GM20431 (cell line): ENCODE results near the gene PRX.
"Not testable (repeated sequence)": the region's sequence is repeated elsewhere in the genome, so short reads cannot be mapped to it uniquely, and the experiment has no call there.

Experiments used
- in situ Hi-C: fragments of 300-500 bp; cut with MseI, MboI; formaldehyde crosslinking; loops from one replicate; pipeline ENCODE4 v1.15.0; 2020; ENCODE audit warnings: low sequenced_read_pairs; ENCODE audit not compliant: unreplicated experiment

Gene PRX

DNA sequence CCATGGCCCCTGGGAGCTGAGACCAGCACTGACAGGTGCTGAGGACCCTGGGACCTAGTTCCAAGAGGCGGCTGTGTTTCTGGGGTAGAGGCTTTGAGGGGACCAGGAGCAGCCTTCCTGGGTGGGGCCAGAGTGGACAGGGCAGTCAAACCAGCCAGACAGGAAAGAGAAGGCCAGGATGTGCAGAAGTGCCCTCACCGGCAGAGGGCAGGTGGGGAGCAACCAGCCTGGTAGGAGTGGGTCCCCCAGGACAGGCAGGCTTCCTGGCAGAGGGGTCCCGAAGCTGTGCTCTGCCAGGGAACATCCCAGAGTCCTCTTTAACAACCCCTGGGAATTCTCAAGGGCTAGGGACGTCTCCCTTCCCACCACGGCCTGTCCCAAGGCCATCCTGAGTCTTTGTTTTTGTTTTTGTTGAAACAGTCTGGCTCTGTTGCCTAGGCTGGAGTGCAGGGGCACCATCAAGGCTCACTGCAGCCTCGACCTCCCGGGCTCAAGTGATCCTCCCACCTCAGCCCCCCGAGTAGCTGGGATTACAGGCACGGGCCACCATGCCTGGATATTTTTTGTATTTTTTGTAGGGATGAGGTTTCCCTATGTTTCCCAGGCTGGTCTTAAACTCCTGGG, 20.2 kb downstream of the PRX start:
- in situ Hi-C loops = no loop called here

DNA sequence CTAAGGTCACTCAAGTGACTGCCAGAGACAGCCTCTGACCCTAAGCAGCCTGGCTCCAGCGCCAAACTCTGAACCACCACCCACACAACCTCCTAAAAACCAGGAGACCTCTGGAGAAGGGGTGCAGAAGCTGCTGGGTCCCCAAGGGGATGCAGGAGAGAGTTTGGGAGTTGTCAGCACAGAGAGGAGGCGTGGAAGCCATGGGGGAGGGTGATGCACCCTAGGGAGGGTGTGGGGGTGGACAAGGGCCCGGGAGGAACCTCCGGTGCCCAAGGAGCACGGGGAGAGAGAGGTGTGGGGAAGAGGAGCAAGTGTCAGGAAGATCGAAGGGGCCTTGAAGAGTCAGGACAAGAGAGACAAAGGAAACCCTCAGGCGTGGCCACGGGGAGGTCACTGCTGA, 21.1 kb downstream of the PRX start:
- in situ Hi-C loops = no loop called here

DNA sequence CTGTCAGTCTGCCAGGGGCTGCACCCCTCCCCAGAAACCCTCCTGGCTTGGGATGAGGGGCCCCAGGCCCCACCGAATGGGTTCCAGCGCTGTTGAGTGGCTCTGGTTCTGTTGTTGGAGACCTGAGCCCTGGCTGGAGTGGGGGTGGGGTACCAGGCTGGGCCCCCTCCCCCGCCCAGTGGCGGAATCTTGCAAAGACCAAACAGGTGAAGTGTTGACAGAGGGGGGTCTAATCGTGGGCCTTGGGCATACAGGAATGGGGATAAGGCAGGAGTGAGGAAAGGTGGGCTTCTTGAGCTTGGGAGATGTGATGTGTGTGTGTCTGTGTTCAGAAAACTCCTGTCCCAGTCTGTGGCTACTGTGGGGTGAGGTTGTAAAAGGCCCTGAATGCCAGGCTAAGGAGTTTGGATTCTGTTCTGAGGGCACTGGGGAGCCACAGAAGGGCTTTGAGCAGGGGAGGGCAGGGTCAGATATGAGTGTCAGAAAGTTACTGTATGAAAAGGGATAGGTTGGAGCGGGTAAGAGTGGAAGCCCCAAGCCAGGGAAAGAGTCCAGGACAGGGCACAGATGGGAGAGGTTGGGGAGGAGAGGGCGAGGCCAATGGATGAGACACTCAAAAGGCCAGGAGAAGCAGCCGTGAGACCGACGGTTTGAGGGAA, 23.0 kb downstream of the PRX start, which contains the start of gene HIPK4:
HIPK4 (minus strand) TSS at position 98 of the 659 bp plus-strand sequence. CDS start 279 bp downstream, outside the sequence.
- in situ Hi-C loops = no loop called here

DNA sequence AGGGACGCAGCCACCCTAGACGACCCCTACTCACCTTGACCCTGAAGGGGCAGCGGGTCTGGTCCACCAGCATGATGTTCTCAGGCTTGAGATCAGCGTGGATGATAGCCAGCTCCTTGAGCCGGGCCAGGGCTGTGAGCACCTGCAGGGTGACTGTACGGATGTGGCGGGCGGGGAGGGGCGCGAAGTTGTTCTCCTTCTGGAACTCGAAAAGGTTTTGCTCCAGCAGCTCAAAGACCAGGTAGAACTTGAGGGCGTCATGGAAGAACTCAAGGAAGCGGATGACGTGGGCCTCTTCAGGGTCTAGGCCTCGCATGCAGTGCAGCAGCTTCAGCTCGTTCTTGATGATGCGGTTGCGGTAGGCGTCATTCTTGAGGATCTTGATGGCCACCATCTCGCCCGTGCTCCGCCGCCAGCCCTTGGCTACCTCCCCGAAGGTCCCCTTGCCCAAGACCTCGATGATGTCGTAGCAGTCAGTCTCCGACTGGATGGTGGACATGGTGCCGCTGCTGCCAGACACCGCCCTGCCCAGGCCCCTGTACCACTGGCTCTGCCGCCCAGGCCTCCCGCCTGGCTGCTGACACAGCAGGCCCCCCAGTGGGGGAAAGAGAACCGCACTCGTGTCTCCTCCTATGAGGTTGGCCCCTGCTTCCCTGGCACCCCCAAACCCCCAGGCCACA, 23.6 kb downstream of the PRX start:
- in situ Hi-C loops = no loop called here

DNA sequence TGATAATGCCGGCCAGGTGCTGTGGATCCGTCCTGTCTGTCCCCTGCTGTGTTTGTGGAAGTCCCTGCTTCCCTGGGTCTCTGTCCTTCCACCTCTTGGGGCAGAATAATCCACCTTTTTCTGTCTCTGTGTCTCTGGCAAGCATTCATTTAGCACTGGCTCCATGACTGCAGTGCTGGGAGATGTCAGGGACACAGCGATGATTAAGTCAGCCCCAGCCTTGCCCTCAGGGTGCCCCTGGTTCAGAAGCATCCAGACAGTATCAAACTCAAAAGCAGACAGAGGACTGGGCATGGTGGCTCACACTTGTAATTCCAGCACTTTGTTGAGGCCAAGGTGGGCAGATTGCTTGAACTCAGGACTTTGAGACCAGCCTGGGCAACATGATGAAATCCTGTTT, 24.7 kb downstream of the PRX start:
- in situ Hi-C loops = no loop called here

DNA sequence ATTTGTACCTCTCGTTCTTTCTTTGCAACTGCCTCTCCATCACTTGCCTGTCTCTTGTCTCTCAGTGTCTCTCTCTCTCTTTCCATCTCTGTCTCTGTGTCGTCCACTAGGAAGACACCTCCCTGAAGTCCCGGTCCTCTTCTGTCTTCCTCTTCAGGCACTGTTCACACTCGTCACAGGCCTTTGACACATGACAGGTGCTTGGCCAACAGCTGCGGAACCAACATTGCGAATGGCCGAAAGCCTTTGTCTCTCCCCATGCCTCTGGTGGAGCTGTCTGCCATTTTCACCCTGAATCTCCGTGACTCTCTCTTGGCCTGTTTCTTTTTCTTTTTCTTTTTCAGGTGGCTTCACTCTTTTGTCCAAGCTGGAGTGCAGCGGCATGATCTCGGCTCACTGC, 26.0 kb downstream of the PRX start:
- in situ Hi-C loops = no loop called here

DNA sequence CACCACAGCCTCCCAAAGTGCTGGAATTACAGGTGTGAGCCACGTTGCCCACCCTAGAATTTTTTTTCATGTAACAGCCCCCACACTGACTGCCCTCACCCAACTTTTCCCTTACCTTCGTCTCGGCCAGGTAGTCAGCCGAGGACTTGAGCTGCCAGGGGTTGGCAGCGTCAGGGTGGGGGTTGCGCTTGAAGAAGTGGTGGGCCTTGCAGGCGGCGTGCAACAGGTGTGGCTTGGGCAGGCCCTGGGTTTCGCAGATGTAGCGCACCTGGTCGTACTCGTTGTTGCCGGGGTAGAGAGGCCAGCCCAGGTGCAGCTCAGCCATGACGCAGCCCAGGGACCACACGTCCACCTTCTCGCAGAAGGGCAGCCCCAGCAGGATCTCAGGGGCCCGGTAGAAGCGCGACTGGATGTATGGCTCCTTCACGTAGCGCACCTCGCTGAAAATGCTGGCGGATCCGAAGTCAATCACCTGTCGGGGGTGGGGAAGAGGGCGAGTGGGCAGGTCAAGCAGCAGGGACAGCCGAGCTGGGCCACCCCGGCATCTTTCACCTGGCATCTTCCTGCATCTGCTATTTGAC, 29.4 kb downstream of the PRX start:
- in situ Hi-C loops = no loop called here

DNA sequence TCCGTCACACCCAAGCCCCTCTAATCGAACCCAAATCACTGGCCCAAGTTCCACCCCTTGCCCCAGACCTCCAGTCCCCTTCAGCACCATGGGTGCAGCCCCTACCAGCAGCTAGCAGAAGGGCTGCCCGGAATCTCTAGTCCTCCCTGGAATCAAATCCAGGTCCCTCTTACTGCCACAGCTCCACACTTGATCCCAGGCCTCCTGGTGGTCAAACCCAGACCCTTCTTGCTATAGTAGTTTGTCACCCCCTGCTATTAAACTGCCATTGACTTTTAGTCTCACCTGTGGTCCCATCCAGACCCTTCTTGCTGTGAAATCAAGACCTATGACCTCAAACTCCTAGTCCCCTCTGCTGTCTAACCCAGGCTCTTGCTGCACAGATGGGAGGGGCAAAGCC, 31.9 kb downstream of the PRX start:
- in situ Hi-C loops = no loop called here

DNA sequence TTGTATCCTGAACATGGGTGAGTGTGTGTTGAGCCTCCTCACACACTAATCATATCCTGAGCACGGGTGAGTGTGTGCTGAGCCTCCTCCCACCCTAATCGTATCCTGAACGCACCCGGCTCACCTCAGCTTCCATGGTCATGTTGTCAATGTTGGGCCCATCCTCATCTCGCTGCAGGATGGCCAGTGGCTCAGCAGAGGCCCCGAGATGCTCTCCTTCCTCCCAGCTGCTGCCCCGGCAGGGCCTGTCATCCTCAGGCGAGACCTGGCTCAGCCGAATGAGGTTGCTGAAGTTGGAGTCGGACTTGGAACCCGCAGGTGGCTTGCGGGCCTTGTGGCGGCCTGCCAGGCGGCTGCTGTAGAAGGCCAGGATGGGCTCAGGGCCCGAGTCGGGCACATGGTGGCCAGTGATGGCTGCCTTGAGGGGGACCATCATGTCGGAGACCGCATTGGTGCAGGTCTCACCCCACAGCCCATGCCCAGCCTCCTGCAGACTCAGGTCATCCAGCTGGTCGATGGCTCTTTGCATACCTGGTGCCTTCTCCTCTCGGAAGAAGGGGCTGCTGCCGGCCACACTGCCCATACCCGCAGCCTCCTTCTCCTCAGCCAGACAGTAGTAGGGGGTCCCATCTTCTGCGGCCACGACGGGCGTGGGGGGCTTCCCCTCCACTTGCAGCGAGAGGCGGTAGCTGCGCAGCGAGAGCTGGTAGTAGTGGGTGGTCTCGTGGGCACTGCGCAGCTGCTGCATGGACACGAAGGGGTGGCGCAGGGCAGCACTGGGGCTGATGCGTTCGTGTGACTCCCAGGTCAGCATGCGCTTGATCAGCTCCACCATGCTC, 32.8 kb downstream of the PRX start:
- in situ Hi-C loops = no loop called here

DNA sequence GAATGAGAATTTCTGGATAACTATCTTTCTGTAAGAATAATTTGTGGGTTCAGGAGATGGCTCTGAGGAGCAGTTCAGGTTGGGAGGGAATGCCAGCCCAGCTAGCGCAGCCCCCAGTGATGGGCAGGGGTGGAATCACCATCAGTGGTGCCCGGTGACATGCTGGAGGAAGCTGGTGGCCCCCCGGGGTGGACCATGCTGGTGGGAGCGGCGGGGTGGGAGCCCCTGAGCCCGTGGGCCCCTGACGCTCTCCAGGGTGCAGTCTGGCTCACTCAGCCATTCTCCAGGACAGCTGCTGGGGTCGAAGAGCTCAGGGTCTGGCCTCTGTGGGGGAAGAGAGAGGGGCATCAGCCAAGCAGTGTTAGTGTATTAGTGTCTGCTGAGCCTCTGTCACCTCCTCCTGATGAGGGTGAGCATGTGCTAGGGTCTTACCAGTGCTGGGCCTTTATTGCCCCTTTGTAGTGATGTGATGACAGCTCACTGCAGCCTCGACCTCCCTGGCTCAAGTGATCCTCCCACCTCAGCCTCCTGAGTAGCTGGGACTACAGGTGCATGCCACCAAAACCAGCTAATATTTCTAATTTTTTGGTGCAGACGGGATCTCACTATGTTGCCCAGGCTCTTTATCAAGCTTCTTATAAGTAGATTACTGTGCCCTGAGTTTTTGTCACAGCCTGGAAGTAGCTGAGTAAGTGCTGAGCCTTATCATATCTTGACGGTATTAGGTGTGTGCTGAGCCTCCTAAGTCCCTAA, 33.6 kb downstream of the PRX start:
- in situ Hi-C loops = no loop called here

DNA sequence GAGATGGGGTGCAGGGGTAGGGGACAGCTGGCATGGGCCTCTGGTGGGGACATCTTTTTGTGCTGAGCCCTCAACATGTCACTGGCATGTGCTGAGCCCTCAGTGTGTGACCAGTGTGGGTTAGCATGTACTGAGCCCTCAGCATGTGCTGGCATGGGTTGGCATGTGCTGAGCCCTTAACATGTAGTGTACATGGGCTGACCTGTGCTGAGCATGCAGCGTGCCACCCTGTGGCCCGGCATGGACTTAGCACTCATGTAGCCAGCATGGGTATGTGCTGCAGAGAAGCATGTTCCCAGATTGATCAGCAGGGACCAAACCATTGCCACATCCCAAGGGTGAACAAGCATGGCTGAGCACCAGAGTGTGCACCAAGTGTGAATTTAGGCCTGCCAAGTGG, 34.7 kb downstream of the PRX start:
- in situ Hi-C loops = no loop called here

DNA sequence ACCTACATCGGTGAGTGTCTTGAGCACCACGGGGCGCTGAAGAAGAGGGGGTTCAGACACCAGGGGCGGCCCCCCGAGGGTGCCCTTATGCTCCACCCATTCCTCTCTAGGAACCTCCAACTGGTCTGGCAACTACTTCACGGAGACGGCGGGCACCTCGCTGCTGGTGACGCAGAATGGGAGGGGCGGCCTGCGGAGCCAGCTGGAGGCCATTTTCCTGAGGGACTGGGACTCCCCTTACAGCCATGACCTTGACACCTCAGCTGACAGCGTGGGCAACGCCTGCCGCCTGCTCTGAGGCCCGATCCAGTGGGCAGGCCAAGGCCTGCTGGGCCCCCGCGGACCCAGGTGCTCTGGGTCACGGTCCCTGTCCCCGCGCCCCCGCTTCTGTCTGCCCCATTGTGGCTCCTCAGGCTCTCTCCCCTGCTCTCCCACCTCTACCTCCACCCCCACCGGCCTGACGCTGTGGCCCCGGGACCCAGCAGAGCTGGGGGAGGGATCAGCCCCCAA, 35.2 kb downstream of the PRX start:
- in situ Hi-C loops = no loop called here

DNA sequence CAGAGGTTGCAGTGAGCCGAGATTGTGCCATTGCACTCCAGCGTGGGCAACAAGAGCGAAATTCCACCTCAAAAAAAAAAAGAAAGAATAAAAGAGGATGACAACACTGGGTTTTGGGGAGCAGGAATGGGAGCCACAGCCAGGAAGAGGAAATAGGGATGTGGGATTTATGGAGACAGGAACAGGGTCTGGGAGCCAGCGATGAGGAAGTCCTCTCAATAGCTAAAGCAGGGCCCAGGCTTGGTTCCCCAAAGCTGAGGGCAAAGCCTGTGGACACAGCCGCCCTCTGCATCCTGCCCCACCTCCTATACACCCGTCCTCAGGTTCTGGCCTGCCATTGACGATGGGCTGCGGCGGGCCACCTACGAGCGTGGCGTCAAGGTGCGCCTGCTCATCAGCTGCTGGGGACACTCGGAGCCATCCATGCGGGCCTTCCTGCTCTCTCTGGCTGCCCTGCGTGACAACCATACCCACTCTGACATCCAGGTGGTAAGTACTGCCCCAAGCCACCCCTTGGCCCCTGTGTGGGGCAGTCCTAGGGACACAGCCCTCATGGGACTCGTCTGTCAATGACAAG, 36.8 kb downstream of the PRX start:
- in situ Hi-C loops = no loop called here

DNA sequence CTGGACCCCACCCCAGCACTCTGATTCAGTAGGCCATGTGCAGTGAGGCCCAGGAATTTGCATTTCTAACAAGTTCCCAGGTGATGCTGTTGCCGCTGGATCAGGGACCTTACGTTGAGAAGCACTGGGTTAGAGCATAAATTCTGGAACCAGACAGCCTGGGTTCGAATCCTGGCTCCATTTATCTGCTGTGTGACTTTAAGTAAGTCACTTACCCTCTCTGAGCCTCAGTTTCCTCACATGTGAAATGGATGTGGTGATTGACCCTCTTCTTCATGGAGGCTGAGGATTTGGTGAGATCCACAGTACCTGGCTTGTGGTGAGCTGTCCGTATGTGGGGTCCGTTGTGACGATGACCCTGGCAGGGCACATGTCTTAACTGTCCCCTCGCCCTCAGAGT, 39.1 kb downstream of the PRX start:
- in situ Hi-C loops = no loop called here

DNA sequence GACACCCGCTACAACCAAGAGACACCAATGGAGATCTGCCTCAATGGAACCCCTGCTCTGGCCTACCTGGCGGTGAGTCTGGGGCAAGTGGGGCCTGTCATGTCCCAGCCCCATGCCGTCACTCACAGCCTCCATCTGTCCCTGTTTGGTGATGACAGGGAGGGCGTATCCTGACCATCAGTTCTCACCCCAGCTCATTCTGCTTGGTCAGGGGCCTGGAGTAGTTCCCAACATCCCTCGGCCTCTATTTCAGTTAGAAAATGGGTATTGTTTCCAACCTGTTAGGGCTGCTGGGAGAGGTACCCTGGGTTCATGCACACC, 41.4 kb downstream of the PRX start:
- in situ Hi-C loops = no loop called here

DNA sequence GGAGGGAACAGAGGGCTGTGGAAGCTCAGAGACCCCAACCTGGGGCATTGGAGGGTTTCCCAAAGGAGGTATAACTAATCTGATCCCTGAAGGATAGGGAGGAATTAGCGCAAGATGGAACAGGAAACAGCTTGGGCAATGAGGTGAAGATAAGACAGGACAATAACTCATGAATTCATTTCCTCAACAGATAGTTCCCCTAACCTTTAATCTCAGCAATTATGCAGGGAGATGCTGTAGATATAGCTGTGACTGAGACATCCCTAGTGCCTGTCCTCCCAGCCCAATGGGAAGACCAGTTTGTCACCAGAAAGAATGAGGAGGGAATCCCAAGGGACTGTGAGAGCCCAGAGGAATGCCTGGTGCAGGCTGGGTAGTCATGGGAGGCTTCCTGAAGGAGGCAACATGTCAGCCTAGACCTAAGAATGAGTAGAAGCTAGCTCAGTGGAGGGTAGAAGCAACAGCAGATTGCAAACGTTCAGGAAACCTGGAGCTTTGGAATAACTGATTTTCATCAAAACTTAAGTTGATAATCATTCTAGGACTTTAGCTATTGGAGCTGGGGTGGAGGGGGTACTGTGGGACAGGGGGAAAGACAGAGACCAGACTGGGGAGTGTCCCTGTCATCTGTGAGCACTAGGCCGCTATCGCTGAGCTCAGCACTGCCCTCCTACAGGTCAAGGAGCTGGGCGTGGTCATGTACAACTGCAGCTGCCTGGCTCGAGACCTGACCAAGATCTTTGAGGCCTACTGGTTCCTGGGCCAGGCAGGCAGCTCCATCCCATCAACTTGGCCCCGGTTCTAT, 42.0 kb downstream of the PRX start:
- in situ Hi-C loops = no loop called here

DNA sequence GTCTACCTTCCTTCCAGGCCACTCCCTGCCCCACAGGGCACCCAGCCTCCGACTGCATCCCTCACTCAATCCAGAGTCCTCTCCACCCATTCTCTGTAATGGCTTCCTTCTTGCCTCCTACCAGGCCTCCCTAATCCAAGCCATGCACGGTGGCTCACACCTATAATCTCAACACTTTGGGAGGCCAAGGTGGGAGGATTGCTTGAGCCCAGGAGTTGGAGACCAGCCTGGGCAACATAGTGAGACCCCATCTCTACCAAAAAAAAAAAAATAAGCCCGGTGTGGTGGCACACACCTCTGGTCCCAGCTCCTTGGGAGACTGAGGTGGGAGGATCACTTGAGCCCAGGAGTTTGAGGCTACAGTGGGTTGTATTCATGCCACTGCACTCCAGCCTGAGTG, 42.9 kb downstream of the PRX start:
- in situ Hi-C loops = not testable (repeated sequence)

DNA sequence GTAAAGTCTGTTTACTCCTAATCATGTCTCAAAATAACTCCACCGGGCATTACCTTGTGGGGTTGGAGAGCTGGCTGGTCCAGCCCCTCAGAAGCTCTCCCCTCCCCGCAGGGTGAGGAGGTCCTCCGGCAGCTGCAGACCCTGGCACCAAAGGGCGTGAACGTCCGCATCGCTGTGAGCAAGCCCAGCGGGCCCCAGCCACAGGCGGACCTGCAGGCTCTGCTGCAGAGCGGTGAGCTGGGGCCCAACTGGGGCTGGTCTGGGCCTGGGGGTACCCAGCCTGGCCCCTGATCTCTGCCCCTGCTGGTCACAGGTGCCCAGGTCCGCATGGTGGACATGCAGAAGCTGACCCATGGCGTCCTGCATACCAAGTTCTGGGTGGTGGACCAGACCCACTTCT, 43.4 kb downstream of the PRX start:
- in situ Hi-C loops = no loop called here
